Activated T-cell treated with anti-CD3 and anti-CD28 coated beads, Interleukin-2, amount 50 U/mL, for 24 hours (primary cell): ENCODE data around the gene PPP1CB.

Experiments used
- DNase-seq: peaks from one replicate; pipeline ENCODE4 v3.0.0-alpha.2; 2020
- H3K27ac Mint-ChIP-seq: 2 replicates; pipeline ENCODE4 v1.8.0; 2020; ENCODE audit warnings: mild to moderate bottlenecking, mixed read lengths
- H3K27me3 Mint-ChIP-seq: 2 replicates; pipeline ENCODE4 v1.8.0; 2020; ENCODE audit warnings: mixed read lengths
- H3K36me3 Mint-ChIP-seq: 2 replicates; pipeline ENCODE4 v1.8.0; 2020; ENCODE audit warnings: low read depth, mixed read lengths
- H3K4me1 Mint-ChIP-seq: 2 replicates; pipeline ENCODE4 v1.8.0; 2020; ENCODE audit warnings: low read depth, mixed read lengths
- H3K4me3 Mint-ChIP-seq: 2 replicates; pipeline ENCODE4 v1.8.0; 2020; ENCODE audit warnings: mild to moderate bottlenecking, moderate library complexity, mixed read lengths
- H3K9me3 Mint-ChIP-seq: 2 replicates; pipeline ENCODE4 v1.8.0; 2020; ENCODE audit warnings: mixed read lengths

The PPP1CB gene

GRCh38 chr2:28751252-28751955, at the start of gene PPP1CB:
Gene PPP1CB, plus strand, starts transcription at chr2:28751830. Its CDS starts 295 bp downstream, at chr2:28752125.
- no peaks in the 10 kb centered on the region for H3K27me3 Mint-ChIP-seq

GRCh38 chr2:28702415-28702861, 49.2 kb upstream of the PPP1CB start:
- Mint-ChIP-seq H3K36me3 (no peaks in the 10 kb centered on the region), H3K27ac (no peak overlapping the region), H3K4me1 (no peaks in the 10 kb centered on the region), H3K4me3 (no peak overlapping the region), H3K9me3 (peaks cover 16% of the 10 kb centered on the region), H3K27me3 (no peaks in the 10 kb centered on the region)
- no peak for DNase-seq

More at GRCh38 chr2:28751252-28751955, at the start of gene PPP1CB:
- DNase-seq, result peak; percentile 96
- peaks cover 58% of the 10 kb centered on the region for H3K4me1 Mint-ChIP-seq
- no peaks in the 10 kb centered on the region for H3K9me3 Mint-ChIP-seq
- H3K4me3 Mint-ChIP-seq, result peak within 1 kb of the TSS; percentile 91
- H3K36me3 Mint-ChIP-seq, result peaks cover 39% of the 10 kb centered on the region
- peak within 1 kb of the TSS; percentile 98 for H3K27ac Mint-ChIP-seq

- Mint-ChIP-seq H3K9me3 (peaks cover 16% of the 10 kb centered on the region), H3K36me3 (no peaks in the 10 kb centered on the region), H3K4me1 (no peaks in the 10 kb centered on the region), H3K4me3 (no peak overlapping the region), H3K27me3 (no peaks in the 10 kb centered on the region), H3K27ac (no peak overlapping the region)
- no peak for DNase-seq
Observed at GRCh38 chr2:28702878-28703277, 48.8 kb upstream of the PPP1CB start.

GRCh38 chr2:28704621-28705020, 47.0 kb upstream of the PPP1CB start:
- no peak overlapping the region for H3K27ac Mint-ChIP-seq
- H3K27me3 Mint-ChIP-seq, result no peaks in the 10 kb centered on the region
- no peaks in the 10 kb centered on the region for H3K36me3 Mint-ChIP-seq
- no peaks in the 10 kb centered on the region for H3K4me1 Mint-ChIP-seq
- peaks cover 16% of the 10 kb centered on the region for H3K9me3 Mint-ChIP-seq
- DNase-seq, result no peak
- H3K4me3 Mint-ChIP-seq, result no peak overlapping the region

- Mint-ChIP-seq H3K36me3 (no peaks in the 10 kb centered on the region), H3K4me1 (no peaks in the 10 kb centered on the region), H3K9me3 (peaks cover 16% of the 10 kb centered on the region), H3K4me3 (no peak overlapping the region), H3K27ac (no peak overlapping the region), H3K27me3 (no peaks in the 10 kb centered on the region)
- no peak for DNase-seq
Observed at GRCh38 chr2:28705751-28706440, 45.7 kb upstream of the PPP1CB start.

GRCh38 chr2:28707592-28707991, 44.0 kb upstream of the PPP1CB start:
- Mint-ChIP-seq H3K4me1 (peaks cover 5% of the 10 kb centered on the region), H3K27me3 (no peaks in the 10 kb centered on the region), H3K4me3 (no peak overlapping the region), H3K36me3 (no peaks in the 10 kb centered on the region), H3K9me3 (peaks cover 16% of the 10 kb centered on the region), H3K27ac (no peak overlapping the region)
- DNase-seq, result no peak

GRCh38 chr2:28709101-28709500, 42.5 kb upstream of the PPP1CB start:
- no peaks in the 10 kb centered on the region for H3K36me3 Mint-ChIP-seq
- no peaks in the 10 kb centered on the region for H3K27me3 Mint-ChIP-seq
- no peak overlapping the region for H3K27ac Mint-ChIP-seq
- H3K9me3 Mint-ChIP-seq, result peaks cover 16% of the 10 kb centered on the region
- peaks cover 12% of the 10 kb centered on the region for H3K4me1 Mint-ChIP-seq
- H3K4me3 Mint-ChIP-seq, result no peak overlapping the region
- DNase-seq, result no peak

GRCh38 chr2:28710545-28710944, 41.1 kb upstream of the PPP1CB start:
- Mint-ChIP-seq H3K27ac (no peak overlapping the region), H3K27me3 (no peaks in the 10 kb centered on the region), H3K9me3 (peaks cover 6% of the 10 kb centered on the region), H3K36me3 (no peaks in the 10 kb centered on the region), H3K4me1 (peaks cover 13% of the 10 kb centered on the region), H3K4me3 (no peak overlapping the region)
- DNase-seq, result no peak

- peak overlapping the region; percentile 78 for H3K27ac Mint-ChIP-seq
Observed at GRCh38 chr2:28713577-28714298, 37.9 kb upstream of the PPP1CB start.

GRCh38 chr2:28716265-28716865, 35.3 kb upstream of the PPP1CB start:
- Mint-ChIP-seq H3K36me3 (no peaks in the 10 kb centered on the region), H3K4me3 (no peak overlapping the region), H3K9me3 (no peaks in the 10 kb centered on the region), H3K27me3 (no peaks in the 10 kb centered on the region), H3K27ac (no peak overlapping the region), H3K4me1 (peaks cover 19% of the 10 kb centered on the region)
- no peak for DNase-seq

More at GRCh38 chr2:28713577-28714298, 37.9 kb upstream of the PPP1CB start:
- Mint-ChIP-seq H3K4me3 (no peak overlapping the region), H3K4me1 (peaks cover 19% of the 10 kb centered on the region), H3K27me3 (no peaks in the 10 kb centered on the region), H3K36me3 (no peaks in the 10 kb centered on the region), H3K9me3 (no peaks in the 10 kb centered on the region)
- no peak for DNase-seq

- Mint-ChIP-seq H3K27me3 (no peaks in the 10 kb centered on the region), H3K4me1 (peaks cover 14% of the 10 kb centered on the region), H3K27ac (no peak overlapping the region), H3K4me3 (no peak overlapping the region), H3K9me3 (no peaks in the 10 kb centered on the region), H3K36me3 (no peaks in the 10 kb centered on the region)
- no peak for DNase-seq
Observed at GRCh38 chr2:28717339-28717758, 34.3 kb upstream of the PPP1CB start.

GRCh38 chr2:28720345-28720744, 31.3 kb upstream of the PPP1CB start:
- Mint-ChIP-seq H3K36me3 (no peaks in the 10 kb centered on the region), H3K4me3 (no peak overlapping the region), H3K27me3 (no peaks in the 10 kb centered on the region), H3K9me3 (no peaks in the 10 kb centered on the region), H3K27ac (no peak overlapping the region), H3K4me1 (peaks cover 6% of the 10 kb centered on the region)
- no peak for DNase-seq

- Mint-ChIP-seq H3K27ac (no peak overlapping the region), H3K27me3 (no peaks in the 10 kb centered on the region), H3K4me3 (no peak overlapping the region), H3K9me3 (no peaks in the 10 kb centered on the region), H3K4me1 (no peaks in the 10 kb centered on the region), H3K36me3 (no peaks in the 10 kb centered on the region)
- DNase-seq, result no peak
Observed at GRCh38 chr2:28721601-28722191, 29.9 kb upstream of the PPP1CB start.

- Mint-ChIP-seq H3K36me3 (no peaks in the 10 kb centered on the region), H3K9me3 (no peaks in the 10 kb centered on the region), H3K27ac (no peak overlapping the region), H3K4me3 (no peak overlapping the region), H3K27me3 (no peaks in the 10 kb centered on the region), H3K4me1 (no peaks in the 10 kb centered on the region)
- DNase-seq, result no peak
Observed at GRCh38 chr2:28725021-28725711, 26.5 kb upstream of the PPP1CB start.
